Transverse colon (tissue), 4 donors: Measurements from ENCODE around the gene BAZ1B. TPM values are rescaled to one million over a fixed set of nuclear protein-coding genes. Genes with fewer than 3 reads are reported as not detected.

Experiments used
- DNase-seq: peaks from one replicate; pipeline ENCODE4 v3.0.0-alpha.2; 2019
- H3K27ac ChIP-seq, 4 donors: fragments of 200-600 bp; sonication (generic); 2 replicates each; pipeline ENCODE4 v1.5.1; 2016 to 2018; ENCODE audit warnings: inconsistent platforms in 4 of 4
- H3K27me3 ChIP-seq: fragments of 200-600 bp; sonication (generic); 2 replicates; pipeline ENCODE4 v1.5.1; 2017; ENCODE audit warnings: inconsistent platforms
- H3K36me3 ChIP-seq, 4 donors: fragments of 200-600 bp; sonication (generic); 2 replicates each; pipeline ENCODE4 v1.5.1; 2017 to 2019; ENCODE audit warnings: inconsistent platforms in 4 of 4
- H3K4me1 ChIP-seq, 4 donors: fragments of 200-600 bp; sonication (generic); 2 replicates each; pipeline ENCODE4 v1.5.1; 2017 to 2020; ENCODE audit warnings: inconsistent platforms in 4 of 4
- H3K4me3 ChIP-seq, 4 donors: fragments of 200-600 bp; sonication (generic); 1 replicate in 1 of 4; 2 replicates in 3 of 4; pipeline versions ENCODE4 v1.5.1 to v1.6.1; 2017 to 2019; ENCODE audit warnings: inconsistent platforms in 4 of 4
- H3K9me3 ChIP-seq, 2 donors: fragments of 200-600 bp; sonication (generic); 2 replicates each; pipeline ENCODE4 v1.5.1; 2017 to 2019; ENCODE audit warnings: inconsistent platforms in 2 of 2
- CTCF ChIP-seq, 5 experiments: fragments of 200-600 bp in 3 of 5; fragments of 450-650 bp in 2 of 5; sonication (generic) in 3 of 5; IDR thresholded peaks; 1 replicate in 2 of 5; 2 replicates in 3 of 5; pipeline ENCODE4 v1.5.1; 2016 to 2017; ENCODE audit warnings: antibody characterized with exemption in 5 of 5, inconsistent platforms in 3 of 5, mild to moderate bottlenecking in 2 of 5, moderate library complexity in 1 of 5
- EP300 ChIP-seq: sonication (generic); formaldehyde crosslinking; IDR thresholded peaks from one replicate; pipeline ENCODE4 v1.6.1; 2017; ENCODE audit warnings: antibody characterized with exemption, low read depth
- POLR2A ChIP-seq: fragments of 450-650 bp; IDR thresholded peaks from one replicate; pipeline ENCODE4 v1.6.1; 2016; ENCODE audit warnings: antibody characterized with exemption, mild to moderate bottlenecking, moderate library complexity
- POLR2AphosphoS5 ChIP-seq, 3 donors: sonication (generic); formaldehyde crosslinking; IDR thresholded peaks; one replicate each; pipeline ENCODE4 v1.6.1; 2016; ENCODE audit warnings: antibody characterized with exemption in 3 of 3
- WGBS, 2 donors: methylation state at CpG; one replicate each; pipeline ENCODE4 v1.1.5; 2018; ENCODE audit warnings: low coverage in 1 of 2; 5-methylcytosine and 5-hydroxymethylcytosine counted together
- in situ Hi-C, 4 donors: fragments of 200-750 bp; cut with MboI; loops; one replicate each; pipeline versions ENCODE4 v1.15.0 to v1.15.1; 2017; ENCODE audit warnings: low sequenced_read_pairs in 3 of 4, low pct_ligation_motif_present in 1 of 4, low pct_unique_long_range_greater_than_20kb in 1 of 4
- intact Hi-C: fragments of 100-400 bp; cut with DNase I; formaldehyde crosslinking; loops from one replicate; pipeline ENCODE4 v1.15.1; 2023; ENCODE audit warnings: low total_unique reads
- total RNA-seq, 4 donors: library from RNA; depleted of rRNA; stranded (reverse); fragments of >200 nt; gene quantifications; one replicate each; pipeline ENCODE4 v1.1.0, GENCODE V29; 2016

Gene BAZ1B
- total RNA-seq, 4 donors from 2014 or later = 28.7 to 48.0 (median 33.7) TPM

- Histone ChIP-seq H3K4me1 (no peaks in the 10 kb centered on the region), H3K4me3 (no peak overlapping the region), H3K27ac (no peak overlapping the region), H3K9me3 (no peaks in the 10 kb centered on the region), H3K36me3 (peaks cover 0 to 76% (median 37%) of the 10 kb centered on the region in 4 donors), H3K27me3 (no peaks in the 10 kb centered on the region)
- TF ChIP-seq EP300 (no peak), CTCF (IDR thresholded peaks at IDR 0.05) (no peak), POLR2AphosphoS5 (IDR thresholded peaks at IDR 0.05) (no peak), POLR2A (no peak)
- no peak for DNase-seq
- intact Hi-C loops (no loop called here), in situ Hi-C loops (no loop called here)
- WGBS, 2 donors = 95% methylated on average over 2 of the region's 2 CpGs; no CpG with 5 or more reads in 1 of the 2 donors
Measured at GRCh38 chr7:73507556-73507955, 14.5 kb downstream of the BAZ1B start.

GRCh38 chr7:73504920-73505319 lies 17.2 kb downstream of the BAZ1B start:
- 95 to 100% methylated on average over 1 of the region's 1 CpG for WGBS, 2 donors
- H3K9me3 ChIP-seq = no peaks in the 10 kb centered on the region
- no peak overlapping the region for H3K27ac ChIP-seq
- in situ Hi-C loops = no loop called here
- no peak overlapping the region for H3K4me3 ChIP-seq
- no peaks in the 10 kb centered on the region for H3K27me3 ChIP-seq
- no peaks in the 10 kb centered on the region for H3K4me1 ChIP-seq
- no peak for DNase-seq
- TF ChIP-seq CTCF (IDR thresholded peaks at IDR 0.05) (no peak), EP300 (no peak), POLR2A (no peak), POLR2AphosphoS5 (IDR thresholded peaks at IDR 0.05) (no peak)
- intact Hi-C loops = no loop called here
- H3K36me3 ChIP-seq = peaks cover 0 to 86% (median 41%) of the 10 kb centered on the region in 4 donors

GRCh38 chr7:73504017-73504416 lies 18.1 kb downstream of the BAZ1B start:
- no peak overlapping the region for H3K27ac ChIP-seq
- no peak for TF ChIP-seq POLR2A
- no peak for TF ChIP-seq EP300
- no peak for TF ChIP-seq POLR2AphosphoS5 (IDR thresholded peaks at IDR 0.05)
- TF ChIP-seq CTCF (IDR thresholded peaks at IDR 0.05) = no peak
- H3K27me3 ChIP-seq = no peaks in the 10 kb centered on the region
- H3K36me3 ChIP-seq = peaks cover 0 to 83% (median 41%) of the 10 kb centered on the region in 4 donors
- WGBS, 2 donors = 97% methylated on average over 2 of the region's 2 CpGs; no CpG with 5 or more reads in 1 of the 2 donors
- in situ Hi-C loops (no loop called here), intact Hi-C loops (no loop called here)
- no peak for DNase-seq
- no peaks in the 10 kb centered on the region for H3K9me3 ChIP-seq
- no peak overlapping the region for H3K4me3 ChIP-seq
- H3K4me1 ChIP-seq = no peaks in the 10 kb centered on the region

GRCh38 chr7:73503229-73503628 lies 18.9 kb downstream of the BAZ1B start:
- in situ Hi-C loops = no loop called here
- intact Hi-C loops = no loop called here
- WGBS, 2 donors = 90 to 100% methylated on average over 2 to 5 of the region's 5 CpGs
- H3K27ac ChIP-seq = no peak overlapping the region
- TF ChIP-seq POLR2AphosphoS5 (IDR thresholded peaks at IDR 0.05) (no peak), CTCF (IDR thresholded peaks at IDR 0.05) (no peak), POLR2A (no peak), EP300 (no peak)
- no peak for DNase-seq
- H3K36me3 ChIP-seq = peaks cover 0 to 83% (median 41%) of the 10 kb centered on the region in 4 donors
- H3K9me3 ChIP-seq = no peaks in the 10 kb centered on the region
- no peaks in the 10 kb centered on the region for H3K4me1 ChIP-seq
- H3K27me3 ChIP-seq = no peaks in the 10 kb centered on the region
- no peak overlapping the region for H3K4me3 ChIP-seq
